HG02973 (cell line): ENCODE results near the gene PIGZ.

Experiments
- ATAC-seq: cut with Tn5 transposase; IDR thresholded peaks from one replicate; pipeline ENCODE4 v1.9.1; 2021; ENCODE audit warnings: moderate library complexity; ENCODE audit not compliant: unreplicated experiment

PIGZ gene, protein sequence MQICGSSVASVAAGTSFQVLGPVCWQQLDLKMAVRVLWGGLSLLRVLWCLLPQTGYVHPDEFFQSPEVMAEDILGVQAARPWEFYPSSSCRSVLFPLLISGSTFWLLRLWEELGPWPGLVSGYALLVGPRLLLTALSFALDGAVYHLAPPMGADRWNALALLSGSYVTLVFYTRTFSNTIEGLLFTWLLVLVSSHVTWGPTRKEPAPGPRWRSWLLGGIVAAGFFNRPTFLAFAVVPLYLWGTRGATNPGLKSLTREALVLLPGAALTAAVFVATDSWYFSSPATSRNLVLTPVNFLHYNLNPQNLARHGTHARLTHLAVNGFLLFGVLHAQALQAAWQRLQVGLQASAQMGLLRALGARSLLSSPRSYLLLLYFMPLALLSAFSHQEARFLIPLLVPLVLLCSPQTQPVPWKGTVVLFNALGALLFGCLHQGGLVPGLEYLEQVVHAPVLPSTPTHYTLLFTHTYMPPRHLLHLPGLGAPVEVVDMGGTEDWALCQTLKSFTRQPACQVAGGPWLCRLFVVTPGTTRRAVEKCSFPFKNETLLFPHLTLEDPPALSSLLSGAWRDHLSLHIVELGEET

GRCh38 chr3:196968233-196969133, at the start of gene PIGZ:
Gene PIGZ (minus strand): TSS chr3:196968833. CDS start chr3:196952031, 16,802 bp downstream.
- peak; percentile 56 for ATAC-seq

- ATAC-seq, result no peak
Observed at GRCh38 chr3:197017003-197017402, 48.4 kb upstream of the PIGZ start.

DNA sequence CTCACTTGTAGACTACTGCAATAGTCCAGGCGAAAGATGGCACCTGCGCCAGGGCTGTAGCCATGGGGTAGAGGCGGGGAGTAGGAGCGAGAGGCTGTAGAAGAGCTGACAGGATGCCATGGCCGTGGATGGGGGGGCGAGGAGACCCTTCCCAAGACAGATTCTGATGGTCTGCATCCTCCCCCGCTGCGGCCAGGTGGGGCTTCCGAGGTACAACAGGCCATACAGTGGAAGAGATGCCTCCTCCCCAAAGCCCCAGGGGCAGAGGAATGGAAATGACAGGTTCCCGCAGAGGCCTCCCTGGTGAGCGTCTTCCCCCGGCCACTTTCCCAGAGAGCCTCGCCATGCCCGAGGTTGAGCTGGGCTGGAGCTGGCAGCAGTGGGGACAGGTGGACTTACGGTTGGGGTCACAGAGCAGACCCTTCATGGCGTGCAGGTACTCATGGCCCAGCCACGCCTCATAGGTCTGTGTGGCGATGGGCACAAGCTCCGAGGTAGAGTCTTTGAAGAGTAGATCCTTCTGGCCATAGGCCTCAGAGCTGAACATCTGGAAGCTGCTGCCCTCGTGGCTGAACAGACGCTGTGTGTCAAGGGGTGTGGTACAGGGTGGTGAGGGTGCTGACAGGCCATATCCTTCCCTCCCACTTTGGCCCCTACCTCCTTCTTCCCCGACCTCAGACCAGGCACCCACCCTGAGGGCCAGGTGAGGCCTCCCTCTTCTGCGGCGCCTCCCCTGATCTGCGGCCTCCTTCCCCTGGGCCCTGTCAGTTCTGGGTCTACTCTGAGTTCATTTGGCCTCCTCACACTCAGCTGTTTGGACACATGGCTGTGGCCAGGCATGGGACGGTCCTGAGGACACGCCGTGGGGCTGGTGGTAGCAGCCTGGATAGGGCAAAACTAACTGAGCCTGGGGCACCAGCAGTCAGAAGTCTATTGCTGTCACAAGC, 47.4 kb upstream of the PIGZ start:
- no peak for ATAC-seq

DNA sequence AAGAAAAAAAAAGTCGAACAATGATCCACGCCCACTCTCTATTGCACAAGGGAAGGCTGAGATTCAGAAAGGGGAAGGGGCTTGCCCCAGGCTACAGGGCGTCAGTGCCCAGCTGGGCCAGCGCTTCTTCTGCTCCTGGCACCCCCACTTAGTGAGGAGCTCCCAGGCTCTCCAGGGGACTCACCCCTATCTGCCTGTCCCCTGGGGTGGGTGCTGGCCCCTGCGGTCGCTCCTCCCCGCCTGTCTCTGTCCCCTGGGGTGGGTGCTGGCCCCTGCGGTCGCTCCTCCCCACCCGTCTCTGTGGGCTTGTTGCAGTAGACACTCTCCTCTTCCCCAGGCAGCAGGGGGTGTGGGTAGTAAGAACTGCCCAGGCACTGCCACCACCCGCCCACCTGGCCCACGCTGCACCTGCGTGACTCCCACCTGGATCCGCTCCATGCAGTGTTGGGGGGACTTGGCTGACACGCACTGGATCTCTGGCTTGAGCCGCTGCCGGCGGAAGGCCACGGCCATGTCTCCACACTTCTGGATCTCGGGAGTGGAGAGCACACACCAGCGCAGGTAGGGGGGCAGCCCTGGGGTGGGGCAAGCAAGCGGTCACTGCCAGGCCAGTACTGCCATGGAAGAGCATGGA, 46.4 kb upstream of the PIGZ start:
- no peak for ATAC-seq

- ATAC-seq, result no peak
Observed at GRCh38 chr3:197014024-197014423, 45.4 kb upstream of the PIGZ start.

DNA sequence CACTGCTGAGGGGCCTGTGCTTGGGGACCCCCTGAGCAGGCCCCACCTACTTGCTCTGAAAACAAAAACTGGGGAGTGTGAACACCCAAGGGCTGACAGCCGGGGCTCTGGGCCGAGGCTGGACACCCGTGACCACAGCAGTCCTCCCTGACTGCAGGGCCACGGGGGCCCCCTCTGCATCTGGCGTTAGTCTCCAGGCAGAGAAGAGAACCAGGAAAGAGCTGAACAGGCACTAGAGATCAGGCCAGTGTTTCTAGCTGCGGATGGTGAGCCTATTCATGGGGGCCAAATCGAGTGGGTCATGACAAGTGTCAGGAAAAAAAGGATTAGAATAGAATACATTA, 43.9 kb upstream of the PIGZ start:
- ATAC-seq, result no peak

DNA sequence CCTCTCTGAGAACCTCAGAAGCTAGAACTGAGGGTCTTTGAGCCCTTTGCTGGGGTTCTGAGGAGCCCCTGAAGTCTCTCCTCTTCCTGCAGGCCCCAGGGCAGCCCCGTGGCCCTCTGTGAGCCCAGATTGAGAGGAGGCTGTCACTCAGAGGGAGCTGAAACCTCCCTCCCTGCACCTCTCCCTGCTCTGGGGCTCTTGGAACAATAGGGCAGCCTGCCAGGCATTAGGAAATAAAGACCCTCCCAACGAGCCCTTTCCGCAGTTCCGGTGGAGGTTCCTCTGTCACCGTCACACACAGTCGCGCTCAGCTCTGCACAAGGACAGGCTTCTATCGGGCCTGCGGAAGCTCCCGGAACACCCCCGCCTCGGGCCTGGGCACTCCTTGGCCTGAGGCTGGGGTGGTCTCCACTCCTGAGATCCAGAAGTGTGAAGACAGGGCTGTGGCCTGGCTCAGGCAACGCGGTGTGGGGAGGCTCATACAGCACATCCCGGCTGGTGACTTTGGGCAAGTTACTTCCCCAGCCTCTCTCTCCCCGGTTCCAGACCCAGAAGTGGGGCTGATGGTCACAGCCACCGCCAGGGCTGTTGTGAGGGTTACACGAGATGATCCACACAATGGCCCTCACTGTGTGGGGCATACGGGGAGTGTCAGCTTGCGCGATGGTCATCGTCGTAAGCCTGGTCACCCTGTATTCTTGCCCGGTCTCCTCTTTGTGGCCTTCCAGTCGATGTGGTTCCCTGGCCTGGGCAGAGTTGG, 43.3 kb upstream of the PIGZ start:
- no peak for ATAC-seq

DNA sequence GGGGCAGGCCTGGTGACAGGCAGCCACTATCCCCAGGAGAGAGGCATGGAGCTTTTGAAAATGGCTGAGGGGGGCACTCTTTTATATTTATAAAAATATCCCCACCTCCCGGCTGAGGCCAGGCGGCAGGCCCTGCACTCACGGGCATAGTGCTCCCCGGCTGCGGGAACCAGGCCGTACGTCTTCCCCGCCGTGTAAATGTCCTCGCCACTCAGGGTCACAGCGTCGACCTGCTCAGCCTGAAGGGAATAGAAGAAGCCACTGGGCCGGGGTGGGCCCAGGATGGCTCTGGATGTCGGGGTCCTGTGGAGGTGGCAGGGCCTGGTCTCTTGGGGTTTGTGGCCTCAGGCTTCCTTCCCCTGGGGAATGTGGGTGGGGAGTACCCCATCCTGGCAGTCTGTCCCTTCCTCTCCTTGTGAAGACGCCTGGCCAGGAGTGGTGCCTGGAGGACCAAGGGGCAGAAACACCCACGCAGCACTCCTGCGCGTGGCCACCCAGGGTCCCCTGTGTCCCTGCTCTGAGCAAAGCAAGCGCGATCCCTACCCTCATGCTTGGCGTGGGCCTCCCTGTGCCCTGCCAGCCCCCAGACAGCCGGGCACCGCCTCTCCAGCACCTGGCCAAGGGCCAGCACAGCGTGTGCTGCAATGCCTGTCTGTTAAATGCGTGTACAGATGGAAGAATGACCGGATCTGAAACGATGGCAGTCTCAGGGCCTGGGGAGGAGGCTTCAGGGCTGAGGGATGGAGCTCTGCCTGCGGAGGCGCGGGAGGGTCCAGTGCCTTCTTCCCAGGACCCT, 42.1 kb upstream of the PIGZ start:
- no peak for ATAC-seq

GRCh38 chr3:197009532-197010019, 40.9 kb upstream of the PIGZ start:
- ATAC-seq, result no peak

DNA sequence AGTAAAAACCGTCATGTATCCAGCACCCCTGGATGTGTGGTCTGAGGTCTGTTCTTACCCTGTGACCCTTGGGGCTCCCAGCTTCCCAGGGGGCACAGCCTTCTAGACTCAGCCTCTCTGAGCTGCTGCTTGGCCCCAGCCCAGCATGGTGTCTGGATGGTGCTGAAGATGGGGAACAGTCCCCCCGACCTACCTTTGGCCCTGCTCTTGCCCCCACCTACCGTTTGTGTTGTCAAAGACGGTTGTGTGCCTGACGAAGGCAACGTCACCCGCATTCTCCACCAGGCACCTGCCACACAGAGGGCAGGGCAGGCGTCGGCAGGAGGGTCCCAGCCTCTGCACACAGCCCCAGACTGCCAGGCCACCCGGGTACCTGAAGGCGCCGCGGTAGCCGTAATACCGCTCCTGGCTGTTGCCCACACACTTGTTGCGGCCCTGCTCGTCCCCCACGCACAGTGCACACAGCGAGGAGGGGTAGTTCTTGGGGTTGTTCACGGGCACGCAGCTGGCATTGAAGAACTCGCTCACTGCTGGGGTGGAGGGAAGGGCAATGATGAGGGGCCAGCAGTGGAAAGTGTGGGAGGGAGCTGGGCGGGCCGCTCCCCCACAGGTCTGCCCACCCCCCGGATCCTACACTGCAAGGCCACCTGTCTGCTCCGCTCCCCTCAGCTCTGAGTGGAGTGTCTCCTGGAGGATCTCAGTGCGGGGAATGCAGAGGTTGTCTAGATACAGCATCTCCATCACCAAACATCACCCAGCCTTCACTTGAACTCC, 40.0 kb upstream of the PIGZ start:
- no peak for ATAC-seq

GRCh38 chr3:197007953-197008352, 39.3 kb upstream of the PIGZ start:
- ATAC-seq, result no peak

DNA sequence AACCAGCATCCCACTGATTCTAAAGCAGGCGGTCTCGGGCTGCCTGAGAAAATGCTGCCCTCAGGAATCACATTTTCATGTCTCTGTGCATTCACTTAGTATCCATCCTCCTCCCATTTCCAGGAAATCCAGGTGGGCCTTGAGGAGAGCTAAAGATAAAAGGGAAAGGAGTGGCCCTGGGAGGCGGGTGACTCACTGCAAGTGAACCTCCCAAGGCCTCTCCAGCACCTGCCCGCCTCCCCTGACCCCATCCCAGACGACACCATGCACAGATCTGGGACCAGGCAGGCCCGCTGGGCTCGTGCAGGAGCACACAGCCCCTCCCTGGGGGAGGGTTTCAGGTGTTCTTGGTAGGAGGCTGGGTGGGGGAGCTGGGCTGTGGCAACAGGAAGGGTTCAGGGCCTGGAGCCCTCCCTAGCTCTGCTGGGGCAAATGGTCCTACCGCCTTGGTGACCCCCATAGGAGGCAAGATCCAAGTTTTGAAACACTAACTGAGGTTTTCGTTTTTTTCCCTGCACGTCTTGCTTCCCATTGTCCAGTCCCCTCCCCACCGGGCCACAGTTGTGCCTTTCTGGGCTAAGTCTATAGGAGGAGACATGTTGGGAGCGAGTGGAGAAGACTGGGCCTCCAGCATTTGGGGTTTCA, 38.8 kb upstream of the PIGZ start:
- no peak for ATAC-seq

DNA sequence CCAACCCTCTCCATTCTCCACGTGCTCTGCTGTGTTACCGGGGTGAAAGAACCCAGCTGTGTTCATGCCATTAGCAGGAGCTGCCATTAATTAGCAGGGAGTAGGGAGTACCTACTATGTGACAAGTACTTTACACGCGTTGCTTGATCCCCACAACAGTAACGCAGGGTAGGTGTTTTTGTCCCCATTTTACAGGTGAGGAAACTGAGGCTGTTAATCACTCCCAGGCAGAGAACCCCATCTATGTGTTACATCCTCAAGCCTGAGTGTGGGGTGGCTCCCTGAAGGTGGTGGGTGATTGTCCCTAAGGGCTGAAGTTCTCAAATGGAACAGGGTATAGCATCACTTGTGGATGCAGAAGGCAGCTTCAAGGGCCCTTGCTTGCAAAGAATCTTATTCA, 38.2 kb upstream of the PIGZ start:
- no peak for ATAC-seq

GRCh38 chr3:197006446-197006845, 37.8 kb upstream of the PIGZ start:
- ATAC-seq, result no peak

DNA sequence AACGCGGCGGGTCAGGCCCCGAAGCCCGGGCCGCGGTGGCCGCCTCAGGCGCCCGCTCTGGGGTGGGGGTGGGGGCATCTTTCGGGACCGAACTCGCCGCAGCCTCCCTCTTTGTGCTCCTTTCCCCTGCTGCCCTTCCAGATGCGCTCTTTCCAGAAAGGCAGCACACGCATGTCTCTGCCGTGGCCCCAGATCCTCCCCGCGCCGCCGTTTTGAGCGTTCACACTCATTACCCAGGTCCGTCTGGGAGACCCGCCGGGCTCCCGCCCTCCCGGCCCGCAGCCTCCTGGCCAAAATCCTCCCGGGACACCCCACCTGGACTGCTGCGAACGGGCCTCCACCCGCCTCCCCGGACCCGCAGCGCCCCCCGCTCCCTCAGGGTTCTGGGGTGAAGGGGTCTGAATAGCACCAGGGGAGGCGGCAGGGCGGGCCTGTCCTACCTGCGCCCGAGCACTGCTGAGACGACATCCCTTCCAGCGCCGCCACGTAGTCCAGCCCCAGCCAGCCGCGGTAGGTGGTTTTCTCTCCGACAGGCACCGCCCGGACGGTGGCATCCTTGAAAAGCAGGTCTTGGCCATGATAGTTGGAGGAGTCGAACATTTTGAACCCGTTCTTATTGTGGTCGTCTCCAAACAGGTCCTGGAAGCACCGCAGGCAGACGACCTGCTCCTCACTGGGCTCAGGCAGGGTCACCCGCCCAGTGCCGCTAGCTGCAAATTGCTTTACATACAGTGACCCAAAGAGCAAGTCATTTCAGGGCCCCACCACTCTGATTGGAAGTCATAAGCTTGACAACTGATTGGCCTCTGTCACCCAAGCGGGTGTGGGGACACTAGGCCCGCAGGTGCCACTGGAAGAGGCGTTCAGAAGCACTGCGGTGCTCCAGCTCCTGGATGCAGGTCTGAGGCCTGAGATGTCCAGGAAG, 35.1 kb upstream of the PIGZ start:
- peak; percentile 22 for ATAC-seq
